ENCODE data around the gene SLAMF8.

Gene SLAMF8

GRCh38 chr1:159821171-159821867 is 5.4 kb upstream of the SLAMF8 start:
- ATAC-seq (no peak), DNase-seq (no peak)

GRCh38 chr1:159823406-159823805 is 3.3 kb upstream of the SLAMF8 start:
- DNase-seq (no peak), ATAC-seq (no peak)

- DNase-seq (no peak), ATAC-seq (no peak)
Measured at GRCh38 chr1:159825564-159825963, 1.1 kb upstream of the SLAMF8 start.

GRCh38 chr1:159827102-159827490 is 423 bp downstream of the SLAMF8 start:
- no peak for DNase-seq

GRCh38 chr1:159827549-159827948 is 876 bp downstream of the SLAMF8 start:
- ATAC-seq (no peak), DNase-seq (no peak)

More at GRCh38 chr1:159827102-159827490, 423 bp downstream of the SLAMF8 start:
- ATAC-seq, result no peak

GRCh38 chr1:159828176-159828575 is 1.5 kb downstream of the SLAMF8 start:
- no peak for ATAC-seq
- DNase-seq, result no peak

GRCh38 chr1:159828581-159829272 is 2.1 kb downstream of the SLAMF8 start:
- DNase-seq (no peak), ATAC-seq (no peak)

GRCh38 chr1:159829273-159829634 is 2.6 kb downstream of the SLAMF8 start:
- ATAC-seq (no peak), DNase-seq (peak; percentile 19)

GRCh38 chr1:159829822-159830465 is 3.3 kb downstream of the SLAMF8 start:
- ATAC-seq, result no peak
- no peak for DNase-seq

GRCh38 chr1:159830722-159831121 is 4.0 kb downstream of the SLAMF8 start:
- no peak for ATAC-seq
- no peak for DNase-seq

GRCh38 chr1:159831412-159832141 is 4.9 kb downstream of the SLAMF8 start:
- no peak for ATAC-seq

GRCh38 chr1:159832309-159832708 is 5.6 kb downstream of the SLAMF8 start:
- ATAC-seq (no peak), DNase-seq (no peak)

More at GRCh38 chr1:159831412-159832141, 4.9 kb downstream of the SLAMF8 start:
- DNase-seq, result no peak

- no peak for ATAC-seq
- DNase-seq, result no peak
Measured at GRCh38 chr1:159835356-159835755, 8.7 kb downstream of the SLAMF8 start.

- DNase-seq, result no peak
- ATAC-seq, result no peak
Measured at GRCh38 chr1:159835862-159836525, 9.3 kb downstream of the SLAMF8 start.

GRCh38 chr1:159838715-159839114 is 12.0 kb downstream of the SLAMF8 start:
- no peak for DNase-seq
- ATAC-seq, result peak; percentile 42

GRCh38 chr1:159839116-159839849 is 12.6 kb downstream of the SLAMF8 start:
- no peak for DNase-seq
- peak; percentile 17 for ATAC-seq

GRCh38 chr1:159841749-159842148 is 15.1 kb downstream of the SLAMF8 start:
- no peak for DNase-seq
- no peak for ATAC-seq

GRCh38 chr1:159843459-159843858 is 16.8 kb downstream of the SLAMF8 start:
- ATAC-seq, result no peak
- no peak for DNase-seq

- ATAC-seq (no peak), DNase-seq (no peak)
Measured at GRCh38 chr1:159845751-159846629, 19.3 kb downstream of the SLAMF8 start.

- DNase-seq (no peak), ATAC-seq (no peak)
Measured at GRCh38 chr1:159847231-159847630, 20.6 kb downstream of the SLAMF8 start.

All from stimulated activated naive CD8-positive, alpha-beta T cell treated with anti-CD3 and anti-CD28 coated beads, Interleukin-15, Interleukin-2, amounts not matched to agents 100 U/mL and 50 U/mL, for 24 hours (primary cell).